ENCODE measurements around the gene PRAC1.

DNA sequence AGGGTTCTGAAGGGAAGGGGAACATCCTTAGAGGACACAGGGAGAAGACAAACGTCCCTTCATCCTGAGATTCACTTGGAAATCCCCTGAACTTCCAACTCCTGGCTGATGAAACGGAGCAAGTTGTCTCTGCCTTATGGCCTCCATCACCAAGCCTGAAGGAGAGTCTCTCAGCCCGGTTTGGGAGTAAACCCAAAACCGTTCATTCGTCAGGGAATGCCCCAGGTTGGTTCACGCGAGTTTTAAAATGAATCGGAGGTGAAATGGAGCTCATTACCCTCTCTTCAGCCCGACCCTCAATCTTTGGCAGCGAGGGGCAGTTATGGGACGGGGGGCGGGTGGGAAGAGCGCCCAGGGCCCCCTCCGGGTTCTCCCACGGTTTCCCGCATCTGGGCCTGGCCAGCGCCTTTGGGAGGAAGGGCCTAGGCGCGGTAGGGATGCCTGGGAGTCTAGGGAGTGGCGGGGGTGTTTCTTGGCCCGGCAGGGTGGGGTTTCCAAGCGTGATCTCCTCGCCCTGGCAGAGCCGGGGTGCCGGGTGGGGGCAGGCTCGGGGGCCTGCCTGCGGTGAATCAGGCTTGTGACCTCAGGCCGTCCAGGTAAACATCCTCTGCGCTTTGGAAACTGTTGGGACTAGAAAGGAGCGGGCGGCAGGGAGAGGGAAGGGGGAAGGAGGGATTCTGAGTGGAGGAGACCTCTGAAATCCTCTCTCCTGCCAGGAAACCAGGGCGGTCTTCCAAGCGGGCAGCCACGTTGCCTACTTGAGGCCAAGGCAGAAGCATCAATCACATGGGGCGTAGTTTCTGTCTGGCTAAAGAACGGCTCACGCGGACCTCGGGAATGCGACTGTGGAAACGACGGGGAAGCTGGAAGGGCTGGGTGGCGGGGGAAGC is 30.3 kb upstream of the PRAC1 start:
- no peak for TF ChIP-seq CEBPB (IDR thresholded peaks at IDR 0.05; ENCODE audit: low read depth)
- no peak for TF ChIP-seq POLR2AphosphoS5 (IDR thresholded peaks at IDR 0.05; ENCODE audit: low read depth, low read length)
- no peak for TF ChIP-seq RAD21 (IDR thresholded peaks at IDR 0.05; ENCODE audit: low read depth)
- no peak for TF ChIP-seq ZFX (IDR thresholded peaks at IDR 0.05)
- TF ChIP-seq, protein P1, sequence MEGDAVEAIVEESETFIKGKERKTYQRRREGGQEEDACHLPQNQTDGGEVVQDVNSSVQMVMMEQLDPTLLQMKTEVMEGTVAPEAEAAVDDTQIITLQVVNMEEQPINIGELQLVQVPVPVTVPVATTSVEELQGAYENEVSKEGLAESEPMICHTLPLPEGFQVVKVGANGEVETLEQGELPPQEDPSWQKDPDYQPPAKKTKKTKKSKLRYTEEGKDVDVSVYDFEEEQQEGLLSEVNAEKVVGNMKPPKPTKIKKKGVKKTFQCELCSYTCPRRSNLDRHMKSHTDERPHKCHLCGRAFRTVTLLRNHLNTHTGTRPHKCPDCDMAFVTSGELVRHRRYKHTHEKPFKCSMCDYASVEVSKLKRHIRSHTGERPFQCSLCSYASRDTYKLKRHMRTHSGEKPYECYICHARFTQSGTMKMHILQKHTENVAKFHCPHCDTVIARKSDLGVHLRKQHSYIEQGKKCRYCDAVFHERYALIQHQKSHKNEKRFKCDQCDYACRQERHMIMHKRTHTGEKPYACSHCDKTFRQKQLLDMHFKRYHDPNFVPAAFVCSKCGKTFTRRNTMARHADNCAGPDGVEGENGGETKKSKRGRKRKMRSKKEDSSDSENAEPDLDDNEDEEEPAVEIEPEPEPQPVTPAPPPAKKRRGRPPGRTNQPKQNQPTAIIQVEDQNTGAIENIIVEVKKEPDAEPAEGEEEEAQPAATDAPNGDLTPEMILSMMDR (IDR thresholded peaks at IDR 0.05 in 2 of 3, conservative IDR thresholded peaks at IDR 0.05 in 1 of 3; ENCODE audit: borderline replicate concordance in 1 of 3, insufficient read depth in 1 of 3, low read depth in 2 of 3, low read length in 2 of 3) = no peak
- TF ChIP-seq POLR2A (IDR thresholded peaks at IDR 0.05; ENCODE audit: borderline replicate concordance, extremely low read depth, insufficient read depth, insufficient read length) = no peak
